ENCODE measurements around the gene RGS12. TPM values are rescaled to one million over a fixed set of nuclear protein-coding genes. Genes with fewer than 3 reads are reported as not detected.

Gene RGS12
- total and polyA plus RNA-seq, 2 experiments from 2014 or later, result 8.0 to 19.0 TPM

GRCh38 chr4:3263876-3264193 lies 29.0 kb upstream of the RGS12 start (continued):
- TF ChIP-seq, protein P1, sequence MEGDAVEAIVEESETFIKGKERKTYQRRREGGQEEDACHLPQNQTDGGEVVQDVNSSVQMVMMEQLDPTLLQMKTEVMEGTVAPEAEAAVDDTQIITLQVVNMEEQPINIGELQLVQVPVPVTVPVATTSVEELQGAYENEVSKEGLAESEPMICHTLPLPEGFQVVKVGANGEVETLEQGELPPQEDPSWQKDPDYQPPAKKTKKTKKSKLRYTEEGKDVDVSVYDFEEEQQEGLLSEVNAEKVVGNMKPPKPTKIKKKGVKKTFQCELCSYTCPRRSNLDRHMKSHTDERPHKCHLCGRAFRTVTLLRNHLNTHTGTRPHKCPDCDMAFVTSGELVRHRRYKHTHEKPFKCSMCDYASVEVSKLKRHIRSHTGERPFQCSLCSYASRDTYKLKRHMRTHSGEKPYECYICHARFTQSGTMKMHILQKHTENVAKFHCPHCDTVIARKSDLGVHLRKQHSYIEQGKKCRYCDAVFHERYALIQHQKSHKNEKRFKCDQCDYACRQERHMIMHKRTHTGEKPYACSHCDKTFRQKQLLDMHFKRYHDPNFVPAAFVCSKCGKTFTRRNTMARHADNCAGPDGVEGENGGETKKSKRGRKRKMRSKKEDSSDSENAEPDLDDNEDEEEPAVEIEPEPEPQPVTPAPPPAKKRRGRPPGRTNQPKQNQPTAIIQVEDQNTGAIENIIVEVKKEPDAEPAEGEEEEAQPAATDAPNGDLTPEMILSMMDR (conservative IDR thresholded peaks at IDR 0.05; ENCODE audit: low read depth in 2 of 2), result no peak
- no peak for TF ChIP-seq EZH2 (IDR thresholded peaks at IDR 0.05; ENCODE audit: low read depth, unreplicated experiment)
- TF ChIP-seq EZH2phosphoT487 (IDR thresholded peaks at IDR 0.05; ENCODE audit: unreplicated experiment), result no peak
- TF ChIP-seq ZNF114 (CRISPR knock-in tag; IDR thresholded peaks at IDR 0.05), result no peak
- no peak for TF ChIP-seq NANOG (IDR thresholded peaks at IDR 0.05; ENCODE audit: borderline replicate concordance)
- TF ChIP-seq JUNB (IDR thresholded peaks at IDR 0.05; ENCODE audit: unreplicated experiment), result no peak

DNA sequence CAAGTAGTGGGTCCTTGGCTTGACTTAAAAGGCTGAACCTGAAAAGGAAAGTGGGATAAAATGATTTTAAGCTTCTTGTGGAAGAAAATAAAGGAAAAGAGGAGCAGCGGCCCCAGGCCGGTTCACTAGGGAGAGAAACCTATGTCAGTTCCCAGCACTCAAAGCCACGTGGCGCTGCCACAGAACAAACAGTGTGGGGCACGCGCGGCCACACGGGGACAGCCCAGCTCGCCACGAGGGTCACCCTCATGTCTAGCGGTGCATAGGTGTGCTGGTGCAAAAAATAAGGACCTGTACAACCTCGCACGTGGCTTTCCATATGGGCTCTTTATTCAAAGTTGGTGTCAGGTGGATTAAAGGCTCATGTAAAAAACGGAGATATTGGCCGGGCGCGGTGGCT lies 26.7 kb upstream of the RGS12 start:
- Mint-ChIP-seq H3K27ac (no peak overlapping the region), H3K4me3 (no peak overlapping the region), H3K36me3 (ENCODE audit: low read depth) (no peaks in the 10 kb centered on the region), H3K4me1 (peaks cover 12% of the 10 kb centered on the region), H3K9me3 (no peaks in the 10 kb centered on the region), H3K27me3 (ENCODE audit: insufficient read depth, low read depth, poor library complexity) (peaks cover 4% of the 10 kb centered on the region)
- Histone ChIP-seq H3F3A (replicated peaks; ENCODE audit: low read depth) (no peaks in the 10 kb centered on the region), H3K27me3 (ENCODE audit: insufficient read depth) (no peaks in the 10 kb centered on the region), H3K9me2 (ENCODE audit: insufficient read depth) (no peaks in the 10 kb centered on the region), H3K27ac (ENCODE audit: low read depth) (no peak overlapping the region), H2AFZ (no peak overlapping the region), H3K4me3 (no peak overlapping the region), H4K20me1 (replicated peaks; ENCODE audit: insufficient read depth) (no peaks in the 10 kb centered on the region), H3K4me1 (ENCODE audit: insufficient read depth) (no peaks in the 10 kb centered on the region), H3K36me3 (ENCODE audit: insufficient read depth) (no peaks in the 10 kb centered on the region), H3K4me2 (no peak overlapping the region), H3K79me2 (replicated peaks; ENCODE audit: insufficient read depth) (no peaks in the 10 kb centered on the region)
- TF ChIP-seq, protein P2, sequence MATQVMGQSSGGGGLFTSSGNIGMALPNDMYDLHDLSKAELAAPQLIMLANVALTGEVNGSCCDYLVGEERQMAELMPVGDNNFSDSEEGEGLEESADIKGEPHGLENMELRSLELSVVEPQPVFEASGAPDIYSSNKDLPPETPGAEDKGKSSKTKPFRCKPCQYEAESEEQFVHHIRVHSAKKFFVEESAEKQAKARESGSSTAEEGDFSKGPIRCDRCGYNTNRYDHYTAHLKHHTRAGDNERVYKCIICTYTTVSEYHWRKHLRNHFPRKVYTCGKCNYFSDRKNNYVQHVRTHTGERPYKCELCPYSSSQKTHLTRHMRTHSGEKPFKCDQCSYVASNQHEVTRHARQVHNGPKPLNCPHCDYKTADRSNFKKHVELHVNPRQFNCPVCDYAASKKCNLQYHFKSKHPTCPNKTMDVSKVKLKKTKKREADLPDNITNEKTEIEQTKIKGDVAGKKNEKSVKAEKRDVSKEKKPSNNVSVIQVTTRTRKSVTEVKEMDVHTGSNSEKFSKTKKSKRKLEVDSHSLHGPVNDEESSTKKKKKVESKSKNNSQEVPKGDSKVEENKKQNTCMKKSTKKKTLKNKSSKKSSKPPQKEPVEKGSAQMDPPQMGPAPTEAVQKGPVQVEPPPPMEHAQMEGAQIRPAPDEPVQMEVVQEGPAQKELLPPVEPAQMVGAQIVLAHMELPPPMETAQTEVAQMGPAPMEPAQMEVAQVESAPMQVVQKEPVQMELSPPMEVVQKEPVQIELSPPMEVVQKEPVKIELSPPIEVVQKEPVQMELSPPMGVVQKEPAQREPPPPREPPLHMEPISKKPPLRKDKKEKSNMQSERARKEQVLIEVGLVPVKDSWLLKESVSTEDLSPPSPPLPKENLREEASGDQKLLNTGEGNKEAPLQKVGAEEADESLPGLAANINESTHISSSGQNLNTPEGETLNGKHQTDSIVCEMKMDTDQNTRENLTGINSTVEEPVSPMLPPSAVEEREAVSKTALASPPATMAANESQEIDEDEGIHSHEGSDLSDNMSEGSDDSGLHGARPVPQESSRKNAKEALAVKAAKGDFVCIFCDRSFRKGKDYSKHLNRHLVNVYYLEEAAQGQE (IDR thresholded peaks at IDR 0.05; ENCODE audit: unreplicated experiment), result no peak
- TF ChIP-seq EZH2 (IDR thresholded peaks at IDR 0.05; ENCODE audit: low read depth, unreplicated experiment), result no peak
- ATAC-seq (no peak), DNase-seq (ENCODE audit: low spot score) (no peak)

DNA sequence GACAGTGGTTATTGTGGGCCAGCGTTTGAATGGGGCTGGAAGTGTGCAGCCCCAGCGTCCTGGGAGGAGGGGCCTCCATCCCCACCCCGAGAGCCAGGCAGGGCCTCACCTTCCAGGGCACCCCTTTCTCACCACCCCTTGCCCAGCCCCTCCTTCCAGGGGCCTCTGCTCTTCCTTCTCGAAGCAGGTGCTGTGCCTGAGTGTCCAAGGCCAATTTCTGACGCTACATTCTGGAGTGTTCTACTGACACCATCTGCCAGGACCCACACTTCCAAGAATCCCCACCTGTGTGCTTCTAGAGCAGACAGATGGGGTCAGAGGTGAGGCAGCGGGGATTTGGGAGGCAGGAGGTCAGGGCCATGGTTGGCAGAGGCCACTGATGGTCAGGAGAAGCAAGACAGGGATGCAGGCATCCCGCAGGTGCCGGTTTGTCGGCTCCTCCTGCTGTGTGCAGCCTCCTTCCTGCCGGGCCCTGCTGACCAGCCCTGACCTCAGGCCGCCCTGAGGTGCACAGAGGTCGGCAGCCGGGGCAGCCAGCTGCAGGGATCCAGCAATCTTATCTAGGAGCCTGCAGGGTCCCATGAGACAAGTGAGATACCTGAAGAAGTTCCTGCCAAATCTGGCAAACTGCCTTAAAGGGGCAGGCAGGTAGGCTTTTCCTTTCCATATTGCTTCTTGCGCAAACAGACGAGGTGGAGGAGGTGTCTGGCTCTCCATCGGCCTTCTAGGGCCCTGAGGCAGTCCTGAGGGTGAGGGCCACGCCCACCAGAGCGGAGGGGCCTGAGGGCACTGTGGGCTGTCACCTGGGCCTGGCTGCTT lies 25.0 kb upstream of the RGS12 start:
- no peak overlapping the region for H3K27ac ChIP-seq (ENCODE audit: low read depth)
- H3F3A ChIP-seq (replicated peaks; ENCODE audit: low read depth), result no peaks in the 10 kb centered on the region
- no peaks in the 10 kb centered on the region for H3K79me2 ChIP-seq (replicated peaks; ENCODE audit: insufficient read depth)
- H3K27me3 ChIP-seq (ENCODE audit: insufficient read depth), result no peaks in the 10 kb centered on the region
- H3K9me3 Mint-ChIP-seq, result no peaks in the 10 kb centered on the region
- H3K4me2 ChIP-seq, result no peak overlapping the region
- H4K20me1 ChIP-seq (replicated peaks; ENCODE audit: insufficient read depth), result no peaks in the 10 kb centered on the region
- H3K4me1 Mint-ChIP-seq, result peaks cover 12% of the 10 kb centered on the region
- H3K36me3 ChIP-seq (ENCODE audit: insufficient read depth), result no peaks in the 10 kb centered on the region
- ATAC-seq (peak; percentile 76), DNase-seq (ENCODE audit: low spot score) (no peak)
- peaks cover 4% of the 10 kb centered on the region for H3K27me3 Mint-ChIP-seq (ENCODE audit: insufficient read depth, low read depth, poor library complexity)
- no peaks in the 10 kb centered on the region for H3K36me3 Mint-ChIP-seq (ENCODE audit: low read depth)
- no peak overlapping the region for H3K27ac Mint-ChIP-seq
- no peaks in the 10 kb centered on the region for H3K9me2 ChIP-seq (ENCODE audit: insufficient read depth)
- H3K4me3 Mint-ChIP-seq, result no peak overlapping the region
- no peak overlapping the region for H2AFZ ChIP-seq
- H3K4me3 ChIP-seq, result no peak overlapping the region
- no peaks in the 10 kb centered on the region for H3K4me1 ChIP-seq (ENCODE audit: insufficient read depth)
- TF ChIP-seq POLR2AphosphoS5 (IDR thresholded peaks at IDR 0.05; ENCODE audit: low read depth) (no peak), JUNB (IDR thresholded peaks at IDR 0.05; ENCODE audit: unreplicated experiment) (no peak), EZH2 (IDR thresholded peaks at IDR 0.05; ENCODE audit: low read depth, unreplicated experiment) (no peak), CREB1 (CRISPR knock-in tag; IDR thresholded peaks at IDR 0.05; ENCODE audit: low read depth) (no peak), EZH2phosphoT487 (IDR thresholded peaks at IDR 0.05; ENCODE audit: unreplicated experiment) (no peak), ZNF331 (CRISPR knock-in tag; IDR thresholded peaks at IDR 0.05; ENCODE audit: low read depth) (no peak)
- TF ChIP-seq, protein P2 (IDR thresholded peaks at IDR 0.05; ENCODE audit: unreplicated experiment), result no peak
- TF ChIP-seq, protein P1 (conservative IDR thresholded peaks at IDR 0.05; ENCODE audit: low read depth in 2 of 2), result no peak

All from GM23338 (cell line).